Measurements from ENCODE around the gene PPME1.

Gene PPME1

DNA sequence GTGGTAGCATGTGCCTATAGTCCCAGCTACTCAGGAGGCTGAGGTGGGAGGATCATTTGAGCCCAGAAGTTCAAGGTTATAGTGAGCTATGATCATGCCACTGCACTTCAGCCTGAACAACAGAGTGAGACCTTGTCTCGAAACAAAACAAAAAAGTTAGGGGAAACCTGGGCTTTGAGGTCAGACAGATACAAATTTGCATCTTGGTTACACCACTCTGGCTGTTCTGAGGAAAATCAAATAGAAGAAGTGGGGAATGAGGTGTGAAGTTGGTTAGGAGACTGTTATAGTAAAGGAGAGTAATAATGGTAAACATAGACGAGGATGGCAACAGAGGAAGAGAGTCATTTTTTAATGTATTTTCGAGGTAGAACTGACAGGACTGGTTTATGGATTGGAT is 62.6 kb downstream of the PPME1 start:
- DNase-seq, result no peak

DNA sequence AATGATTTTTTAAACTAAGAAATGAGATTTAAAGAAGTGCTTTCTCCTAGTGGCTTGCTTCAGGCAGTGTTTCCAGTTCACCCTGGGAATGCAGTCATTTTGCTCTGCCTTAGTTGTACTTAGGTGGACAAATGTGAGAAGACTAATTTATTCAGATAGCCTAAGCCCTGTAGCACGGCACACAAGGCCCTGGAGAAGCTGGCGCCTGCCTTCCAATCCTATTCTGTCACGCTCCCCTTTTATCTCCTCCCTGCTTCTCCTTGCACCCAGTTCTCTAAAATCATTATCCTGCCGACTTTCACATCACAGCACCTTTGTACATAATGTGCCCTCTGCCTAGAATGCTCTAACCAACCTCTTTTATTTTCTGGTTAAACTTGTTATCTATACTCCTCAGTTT is 64.0 kb downstream of the PPME1 start:
- no peak for DNase-seq

DNA sequence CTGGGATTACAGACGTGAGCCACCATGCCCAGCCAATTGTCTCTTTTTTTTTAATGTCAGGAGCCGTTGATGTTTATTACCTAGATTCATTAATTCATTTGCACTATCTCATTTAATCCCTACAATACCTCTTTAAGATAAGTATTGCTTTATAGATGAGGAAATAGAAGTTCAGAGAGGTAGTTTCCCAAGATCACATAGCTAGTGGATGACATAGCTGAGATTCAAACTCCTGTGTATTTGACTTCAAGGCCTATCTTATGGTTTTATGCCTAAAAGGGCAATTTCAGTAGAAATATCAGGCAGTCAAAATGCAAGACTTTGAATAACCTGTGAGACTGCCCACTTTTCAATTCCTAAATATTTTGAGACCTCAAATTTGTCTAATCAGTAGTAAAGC is 66.5 kb downstream of the PPME1 start:
- no peak for DNase-seq

GRCh38 chr11:74238243-74238642 is 67.2 kb downstream of the PPME1 start:
- no peak for DNase-seq

DNA sequence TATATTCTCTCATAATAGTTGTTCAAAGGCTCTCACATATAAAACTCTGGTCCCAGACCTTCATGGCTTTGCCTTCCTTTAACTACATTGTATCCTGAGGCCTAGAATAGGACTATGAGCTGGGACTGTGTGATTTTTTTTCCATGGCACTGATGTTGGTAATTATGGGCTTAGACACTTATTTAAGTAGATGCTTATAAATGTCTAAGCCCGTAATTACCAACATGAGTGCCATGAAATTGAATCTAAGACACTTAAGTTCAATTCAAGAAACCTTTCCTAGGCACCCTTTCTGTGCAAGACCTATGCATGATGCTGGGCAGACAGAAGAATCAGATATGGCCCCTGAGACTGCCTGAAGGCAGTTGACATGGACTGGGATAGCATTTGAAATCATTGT is 77.4 kb downstream of the PPME1 start:
- DNase-seq, result no peak

DNA sequence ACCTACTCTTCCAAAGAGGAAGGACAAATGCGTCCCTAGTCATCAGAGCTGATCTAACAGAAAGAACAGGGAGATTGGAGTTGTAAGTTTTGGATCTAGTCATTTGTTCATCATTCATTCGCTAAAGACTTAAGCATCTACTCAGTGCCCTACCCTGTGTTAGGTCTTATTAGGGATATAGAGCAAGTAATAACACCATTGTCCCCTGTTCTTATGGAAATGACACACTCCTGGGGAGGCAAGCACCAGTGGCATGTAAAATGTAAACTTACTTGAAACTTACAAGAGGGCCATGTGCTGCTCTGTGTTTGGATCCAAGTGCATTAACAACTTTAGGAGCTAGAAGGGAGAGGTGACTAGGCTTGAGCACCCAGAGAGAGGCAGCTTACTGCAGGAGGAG is 78.4 kb downstream of the PPME1 start:
- DNase-seq, result no peak

- no peak for DNase-seq
Measured at GRCh38 chr11:74253361-74253760, 82.3 kb downstream of the PPME1 start.

DNA sequence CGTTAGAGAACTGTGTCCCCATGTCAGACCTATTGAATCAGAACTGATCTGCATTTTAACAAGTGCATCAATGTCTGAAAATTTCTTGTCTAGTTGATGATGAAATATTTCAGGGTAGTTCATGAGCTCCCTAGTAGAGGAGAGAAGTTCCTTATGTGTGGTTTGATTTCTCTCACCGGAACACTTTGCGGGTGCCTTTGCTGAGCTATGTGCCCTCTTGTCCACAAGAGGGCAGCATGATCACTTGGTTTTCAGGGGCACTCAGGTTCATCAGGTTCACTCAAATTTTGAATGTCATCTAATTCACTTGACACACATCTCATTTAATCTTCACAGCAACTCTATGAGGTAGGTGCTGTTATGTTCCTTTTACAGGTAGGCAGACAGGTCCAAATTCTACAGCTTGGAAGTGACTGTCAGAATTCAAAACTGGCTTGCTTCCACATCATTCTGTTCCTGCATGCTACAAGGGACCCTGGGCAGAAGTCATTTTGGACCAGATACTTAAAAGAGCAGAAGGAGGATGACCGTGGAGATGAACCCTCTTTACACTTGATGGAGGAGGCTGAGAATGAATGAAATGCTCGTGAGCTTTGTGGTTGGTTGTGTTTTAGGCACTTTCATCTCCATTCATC is 84.8 kb downstream of the PPME1 start:
- DNase-seq, result peak; percentile 44

DNA sequence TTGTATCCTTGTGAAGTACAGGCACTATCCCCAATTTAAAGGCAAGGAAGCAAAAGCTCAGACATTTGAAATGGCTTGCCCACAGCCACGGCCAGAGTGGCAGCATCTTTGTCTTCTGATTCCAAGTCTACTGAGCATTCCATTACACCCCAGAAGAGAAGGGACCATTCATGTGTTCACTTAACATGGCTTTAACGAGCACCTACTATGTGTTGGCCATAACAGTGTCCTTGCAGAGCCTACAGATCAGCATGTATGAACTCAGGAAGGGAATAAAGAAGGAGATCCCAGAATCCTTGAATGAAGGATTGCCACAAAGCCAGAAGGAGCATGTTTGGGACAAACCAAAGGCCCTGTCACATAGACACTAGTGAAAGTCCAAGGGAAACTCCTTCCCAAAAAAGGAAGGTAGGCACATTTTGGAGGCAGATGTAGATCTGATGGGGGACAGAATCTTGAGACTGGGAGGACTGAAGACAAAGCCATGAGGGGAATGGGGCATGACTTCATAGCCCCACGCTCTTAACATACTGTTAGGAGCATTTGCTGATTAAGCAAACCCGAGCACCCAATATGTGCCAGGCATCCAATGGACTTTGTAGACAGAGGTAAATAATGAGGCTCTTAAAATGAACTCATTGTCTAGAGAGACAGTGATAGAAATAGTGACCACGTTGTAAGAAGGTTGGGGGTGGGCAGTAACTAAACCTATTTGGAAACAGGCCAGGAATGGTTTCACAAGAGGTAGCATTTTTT is 85.5 kb downstream of the PPME1 start:
- DNase-seq, result no peak

DNA sequence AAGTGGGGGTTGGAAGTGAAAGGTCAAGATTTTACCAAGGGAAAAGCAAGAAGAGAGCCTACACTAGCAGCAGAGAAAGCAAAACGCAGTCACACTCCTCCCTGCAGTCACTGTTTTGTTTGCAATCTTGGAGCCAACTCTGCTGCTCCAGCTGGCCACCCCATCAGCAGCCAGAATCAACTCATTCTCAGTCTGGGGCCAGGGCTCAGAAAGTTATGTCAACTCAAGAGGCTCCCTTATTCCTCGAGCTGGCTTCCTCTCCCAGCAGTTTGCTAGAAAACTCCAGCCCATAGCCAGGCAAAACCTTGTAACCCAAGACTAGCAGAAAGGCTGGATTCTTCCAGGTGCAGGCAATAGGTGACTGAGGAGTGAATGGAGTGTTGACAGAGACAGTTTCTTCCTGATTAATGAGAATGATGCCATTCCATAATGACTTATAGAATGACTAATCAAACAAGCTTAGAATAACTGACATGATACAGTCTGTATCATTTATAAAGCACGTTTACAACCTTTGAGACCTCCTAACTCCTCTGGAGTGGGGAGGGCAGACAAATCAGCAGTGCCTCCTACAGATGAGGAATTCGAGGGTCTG is 87.0 kb downstream of the PPME1 start:
- DNase-seq, result no peak

DNA sequence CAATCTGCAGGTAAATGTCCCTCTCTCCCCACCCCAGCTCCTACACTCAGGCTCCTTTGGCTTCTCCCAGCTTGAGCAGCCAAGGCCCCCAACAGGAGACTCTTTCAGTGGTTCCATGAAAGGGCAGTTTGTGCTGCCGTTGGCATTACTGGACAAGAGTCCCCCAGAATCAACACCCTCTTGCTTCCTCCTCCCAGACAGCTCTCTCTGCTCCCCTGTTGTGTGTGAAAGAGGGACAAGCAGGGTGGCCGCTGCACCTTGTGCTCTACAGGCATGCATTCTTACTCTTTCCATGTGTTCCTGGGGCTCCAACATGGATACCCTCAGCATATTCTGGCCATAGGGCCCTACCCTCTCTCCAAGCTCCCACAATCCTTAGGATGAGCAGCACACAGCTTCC is 91.6 kb downstream of the PPME1 start:
- no peak for DNase-seq

DNA sequence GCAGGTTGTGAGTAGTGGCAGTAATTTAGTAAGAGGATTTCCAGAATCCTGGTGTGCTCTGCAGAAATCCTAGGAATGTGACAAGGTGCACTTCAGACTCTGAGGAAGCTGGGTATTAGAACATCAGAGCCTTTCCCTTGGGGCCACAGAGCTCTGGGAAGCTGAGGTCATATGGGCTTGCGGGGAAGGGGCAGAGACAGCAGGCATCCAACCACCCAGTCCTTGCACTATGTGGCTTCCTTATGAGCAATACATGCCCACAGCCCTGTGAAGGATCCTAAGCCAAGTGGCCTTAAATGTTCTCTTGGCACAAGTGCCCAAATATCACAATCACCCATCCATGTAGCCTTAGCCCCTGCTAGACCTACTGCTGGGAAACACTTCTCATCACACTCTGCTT is 94.2 kb downstream of the PPME1 start:
- peak; percentile 86 for DNase-seq

DNA sequence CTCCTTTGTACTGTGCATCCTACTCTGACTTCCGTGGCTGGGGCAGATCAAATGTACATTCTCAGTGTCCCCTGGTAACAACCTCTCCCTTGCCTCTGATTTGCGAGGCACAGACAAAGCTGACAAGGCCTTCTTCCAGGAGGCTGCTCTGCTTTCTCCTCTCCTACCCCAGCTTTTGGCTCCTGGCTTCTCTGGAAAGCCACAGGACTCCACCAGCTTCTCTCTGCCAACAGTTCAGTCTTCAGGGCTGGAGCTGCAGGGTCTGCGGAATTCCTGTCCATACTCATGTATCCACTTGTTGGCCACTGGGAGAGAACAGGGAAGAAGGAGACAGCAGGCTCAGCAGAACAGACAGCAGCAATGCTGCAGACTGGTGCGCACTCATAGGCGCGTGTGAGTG is 95.9 kb downstream of the PPME1 start:
- DNase-seq, result no peak

GRCh38 chr11:74268456-74268855 is 97.4 kb downstream of the PPME1 start:
- DNase-seq, result no peak

- no peak for DNase-seq
Measured at GRCh38 chr11:74269161-74269811, 98.2 kb downstream of the PPME1 start.

- DNase-seq, result no peak
Measured at GRCh38 chr11:74272276-74272675, 101.2 kb downstream of the PPME1 start.

- DNase-seq, result no peak
Measured at GRCh38 chr11:74276581-74276980, 105.5 kb downstream of the PPME1 start.

- no peak for DNase-seq
Measured at GRCh38 chr11:74278103-74278502, 107.0 kb downstream of the PPME1 start.

DNA sequence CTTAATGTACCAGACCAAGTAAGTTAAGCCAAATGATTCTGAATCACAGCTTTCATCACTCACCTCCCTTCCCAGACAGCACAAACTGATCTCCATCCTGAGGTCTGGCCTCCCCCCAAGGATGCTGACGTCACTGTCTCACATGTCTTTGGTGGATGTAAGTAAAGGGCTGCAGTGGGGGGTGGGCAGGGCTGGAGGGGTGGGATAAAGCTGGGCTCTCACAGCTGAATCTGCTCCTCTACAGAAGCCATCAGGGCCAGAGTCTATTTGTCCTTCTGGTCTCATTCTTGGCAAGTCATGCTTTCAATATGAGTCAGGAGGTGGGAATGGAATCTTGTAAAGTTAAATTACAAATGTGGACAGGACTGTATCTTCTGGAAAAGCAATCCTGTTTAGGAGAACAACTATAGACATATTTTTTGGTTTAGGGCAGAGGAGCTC is 107.7 kb downstream of the PPME1 start:
- no peak for DNase-seq

- DNase-seq, result no peak
Measured at GRCh38 chr11:74279256-74279655, 108.2 kb downstream of the PPME1 start.

DNA sequence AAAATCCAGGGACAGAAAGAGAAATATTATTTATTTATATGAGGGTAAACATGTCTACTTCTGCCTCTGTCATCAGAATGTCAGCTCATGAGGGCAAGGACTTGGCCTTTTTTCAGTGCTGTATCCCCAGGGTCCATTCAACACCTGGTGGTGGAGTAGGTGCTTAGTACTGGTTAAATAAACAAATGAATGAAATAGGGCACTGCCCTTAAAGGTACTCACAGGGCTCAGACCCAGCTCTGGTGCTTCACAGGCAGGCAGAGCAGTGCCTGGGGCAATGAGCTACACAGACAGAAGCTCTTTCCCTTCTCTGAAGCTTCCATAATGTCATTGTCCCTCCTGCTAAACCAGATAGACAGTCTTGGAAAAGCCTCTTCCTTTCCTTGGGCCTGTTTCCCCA is 109.4 kb downstream of the PPME1 start:
- no peak for DNase-seq

- peak; percentile 81 for DNase-seq
Measured at GRCh38 chr11:74282421-74282820, 111.3 kb downstream of the PPME1 start.

- no peak for DNase-seq
Measured at GRCh38 chr11:74282914-74283371, 111.9 kb downstream of the PPME1 start.
